SK-N-MC (cell line): ENCODE measurements around the gene GINS2.

Experiments used
- EZH2 ChIP-seq: fragments of 200-600 bp; sonication (generic); IDR thresholded peaks from one replicate; pipeline ENCODE4 v1.6.1; 2017; ENCODE audit warnings: antibody characterized with exemption
- FOXP2 ChIP-seq: optimal IDR thresholded peaks from 2 replicates; pipeline ENCODE3; 2011; ENCODE audit warnings: mild to moderate bottlenecking, moderate library complexity; ENCODE audit not compliant: insufficient read depth; ENCODE audit errors: extremely low read length, control extremely low read depth

DNA sequence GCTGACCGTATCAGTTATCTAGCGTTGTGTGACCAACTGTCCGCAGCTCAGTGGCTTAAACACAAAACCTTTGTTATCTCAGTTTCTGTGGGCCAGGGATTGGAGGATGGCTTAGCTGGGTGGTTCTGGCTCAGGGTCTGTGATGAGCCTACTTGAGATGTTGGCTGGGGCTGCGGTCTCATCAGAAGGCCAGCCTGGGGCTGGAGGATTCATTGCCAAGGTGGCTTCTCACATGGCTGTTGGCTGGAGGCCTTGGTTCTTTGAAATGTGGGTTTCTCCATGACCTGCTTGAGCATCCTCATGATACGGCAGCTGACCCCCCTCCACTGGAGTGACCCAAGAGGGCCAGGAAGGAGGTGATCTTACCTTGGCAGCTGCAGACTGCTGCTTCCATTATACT, 58.9 kb downstream of the GINS2 start:
- no peak for TF ChIP-seq FOXP2
- TF ChIP-seq EZH2 = no peak
